ENCODE measurements around the gene SLC6A5.

The SLC6A5 gene

GRCh38 chr11:20627026-20627425 lies 27.6 kb downstream of the SLC6A5 start:
- no peak for DNase-seq

DNA sequence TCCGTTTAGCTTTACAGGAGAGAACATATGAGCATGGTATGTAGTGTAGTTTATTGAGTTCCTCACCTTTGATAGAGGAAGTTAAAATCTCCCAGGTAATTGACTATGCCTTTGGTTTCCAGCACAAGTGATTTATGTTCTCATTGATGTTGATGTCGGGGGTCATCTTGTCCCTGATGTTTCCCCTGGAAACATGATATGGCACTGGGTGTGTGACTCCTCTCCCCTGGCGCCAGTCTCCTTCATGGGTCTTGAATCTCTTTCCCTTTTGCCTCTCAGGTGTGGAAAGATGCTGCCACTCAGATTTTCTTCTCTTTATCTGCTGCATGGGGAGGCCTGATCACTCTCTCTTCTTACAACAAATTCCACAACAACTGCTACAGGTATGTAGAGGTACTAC lies 28.3 kb downstream of the SLC6A5 start:
- no peak for DNase-seq

DNA sequence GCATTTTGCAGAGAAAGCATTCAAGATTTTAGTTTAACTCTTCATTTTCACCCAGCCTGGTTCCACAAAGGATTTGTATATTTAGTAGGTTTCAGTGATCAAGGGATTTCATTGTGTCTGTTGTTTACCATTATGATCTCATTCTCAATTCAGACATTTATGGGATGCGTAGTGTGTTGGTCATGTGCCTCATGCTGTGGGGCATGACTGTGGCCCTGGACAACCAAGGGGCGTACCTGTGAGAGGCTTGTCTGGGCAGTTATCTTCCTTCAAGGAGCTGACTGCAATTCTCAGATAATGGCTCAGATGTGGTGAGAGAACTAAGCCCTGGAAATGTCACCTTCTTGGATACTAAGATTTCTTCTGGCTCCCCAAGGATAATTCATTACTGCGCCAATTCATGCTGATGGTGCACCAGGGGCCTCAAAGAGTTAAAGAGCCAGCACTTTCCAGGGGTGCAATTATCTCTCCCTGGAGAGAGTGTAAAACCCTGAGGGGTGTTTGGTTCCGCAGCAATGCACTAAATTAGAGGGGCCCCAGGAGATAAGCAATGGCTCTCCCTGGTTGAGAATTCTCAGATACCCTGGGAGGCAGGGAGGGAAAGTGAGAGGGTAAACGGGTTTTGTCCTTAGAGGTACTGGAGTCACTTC lies 32.2 kb downstream of the SLC6A5 start:
- DNase-seq: no peak

DNA sequence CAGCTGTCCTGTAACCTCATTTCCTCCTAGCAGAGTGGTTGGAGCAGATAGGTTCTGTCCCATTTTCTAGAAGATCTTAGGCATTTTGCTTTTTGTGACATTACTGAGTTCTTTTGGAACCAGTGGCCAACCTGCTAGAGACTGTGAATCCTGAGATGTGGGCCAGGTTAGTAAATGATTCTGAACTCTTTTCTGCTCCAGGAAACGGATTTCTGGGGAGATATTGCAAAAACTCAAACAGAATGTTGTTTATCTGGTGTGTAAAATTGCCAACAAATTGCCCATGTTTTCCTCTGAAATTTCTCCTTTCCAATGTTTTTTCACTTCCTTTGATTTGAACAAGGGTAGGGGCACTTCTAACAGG lies 32.7 kb downstream of the SLC6A5 start:
- no peak for DNase-seq

DNA sequence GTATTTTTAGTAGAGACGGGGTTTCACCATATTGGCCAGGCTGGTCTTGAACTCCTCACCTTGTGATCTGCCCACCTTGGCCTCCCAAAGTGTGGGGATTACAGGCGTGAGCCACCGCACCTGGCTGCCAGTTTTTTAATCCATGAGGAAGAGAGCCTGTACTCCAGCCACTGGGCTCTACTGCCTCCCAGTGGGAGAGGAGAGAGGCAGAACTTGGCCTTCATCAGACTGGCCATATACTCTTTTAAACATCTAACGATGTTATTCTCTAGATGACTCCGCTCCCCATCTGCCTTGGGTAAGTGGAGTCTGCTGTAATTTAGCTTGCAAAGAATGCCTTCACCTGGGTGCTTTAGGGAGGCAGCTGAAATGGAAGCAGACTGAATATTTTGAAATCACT lies 34.6 kb downstream of the SLC6A5 start:
- DNase-seq: no peak

GRCh38 chr11:20634781-20635180 lies 35.4 kb downstream of the SLC6A5 start:
- no peak for DNase-seq

DNA sequence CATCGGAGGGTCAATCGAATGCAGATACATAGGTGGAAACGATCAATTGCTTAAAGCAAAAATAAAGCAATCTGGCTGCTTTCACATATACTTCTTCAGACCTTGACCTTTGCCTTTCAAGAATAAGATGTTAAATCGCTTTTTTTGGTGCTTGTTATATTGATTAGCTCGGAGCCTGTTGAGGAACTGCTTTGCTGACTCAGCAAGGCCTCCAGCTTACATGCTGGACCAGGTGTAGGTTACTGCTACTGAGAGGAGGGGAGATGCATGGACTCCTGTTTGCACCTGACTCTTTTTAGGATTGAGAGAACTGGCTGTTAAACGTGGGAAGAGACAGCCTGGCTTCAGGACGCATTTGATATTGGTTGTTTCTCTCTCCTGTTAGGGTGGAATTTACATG lies 38.7 kb downstream of the SLC6A5 start:
- no peak for DNase-seq

DNA sequence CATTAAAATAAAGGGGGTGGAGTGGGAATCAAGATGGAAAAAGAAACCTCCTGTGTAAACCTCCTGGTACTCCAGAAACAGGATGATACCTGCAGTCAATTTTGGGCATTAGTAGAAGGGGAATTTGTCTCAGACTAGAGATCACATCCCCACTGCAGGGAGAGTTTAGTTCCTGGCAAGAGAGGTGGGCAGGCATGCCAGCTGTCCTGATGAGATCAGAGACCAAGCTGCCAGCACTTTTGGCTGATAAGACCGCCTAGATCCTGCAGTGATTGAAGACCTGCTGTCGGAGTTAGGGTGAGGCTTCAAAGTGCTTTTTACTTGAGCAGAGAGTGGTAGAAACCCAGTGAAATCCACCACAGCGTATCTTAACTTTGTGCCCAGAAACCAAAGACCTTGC lies 40.3 kb downstream of the SLC6A5 start:
- DNase-seq: no peak

DNA sequence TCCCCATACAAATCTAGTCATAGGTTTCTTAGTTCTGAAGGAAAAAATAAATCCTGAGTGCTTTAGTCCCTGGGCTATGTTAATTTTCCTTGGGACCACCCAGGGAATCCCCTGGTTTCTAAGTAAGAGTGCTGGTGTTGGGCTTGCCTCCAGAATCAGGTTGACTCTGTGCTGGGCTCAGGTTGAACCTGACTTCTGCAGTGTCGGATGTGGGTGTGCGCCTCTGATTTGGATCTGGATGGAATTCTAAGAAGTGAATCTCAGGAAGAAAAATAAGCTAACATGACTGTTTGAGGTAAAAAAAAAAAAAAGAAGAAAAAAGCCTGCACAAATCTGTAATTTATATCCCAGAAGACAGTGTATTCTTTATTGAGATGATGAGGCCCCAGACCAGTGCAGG lies 41.0 kb downstream of the SLC6A5 start:
- DNase-seq: no peak

DNA sequence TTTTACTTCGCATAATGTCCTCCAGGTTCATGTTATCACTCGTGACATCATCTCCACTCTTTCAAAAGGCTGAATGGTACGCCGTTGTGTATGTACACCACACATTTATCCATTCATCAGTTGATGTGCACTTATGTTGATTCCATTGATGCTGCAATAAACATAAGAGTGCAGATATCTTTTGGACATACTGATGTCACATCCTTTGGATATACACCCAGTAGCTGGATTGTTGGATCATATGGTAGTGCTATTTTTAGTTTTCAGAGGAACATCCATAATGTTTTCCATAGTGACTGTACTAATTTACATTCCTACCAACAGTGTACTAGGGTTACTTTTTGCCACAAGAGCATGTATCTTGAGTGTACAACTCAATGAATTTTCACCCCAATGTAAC lies 45.0 kb downstream of the SLC6A5 start:
- no peak for DNase-seq

- DNase-seq: peak; percentile 36
Observed at GRCh38 chr11:20647976-20648565, 48.7 kb downstream of the SLC6A5 start.

DNA sequence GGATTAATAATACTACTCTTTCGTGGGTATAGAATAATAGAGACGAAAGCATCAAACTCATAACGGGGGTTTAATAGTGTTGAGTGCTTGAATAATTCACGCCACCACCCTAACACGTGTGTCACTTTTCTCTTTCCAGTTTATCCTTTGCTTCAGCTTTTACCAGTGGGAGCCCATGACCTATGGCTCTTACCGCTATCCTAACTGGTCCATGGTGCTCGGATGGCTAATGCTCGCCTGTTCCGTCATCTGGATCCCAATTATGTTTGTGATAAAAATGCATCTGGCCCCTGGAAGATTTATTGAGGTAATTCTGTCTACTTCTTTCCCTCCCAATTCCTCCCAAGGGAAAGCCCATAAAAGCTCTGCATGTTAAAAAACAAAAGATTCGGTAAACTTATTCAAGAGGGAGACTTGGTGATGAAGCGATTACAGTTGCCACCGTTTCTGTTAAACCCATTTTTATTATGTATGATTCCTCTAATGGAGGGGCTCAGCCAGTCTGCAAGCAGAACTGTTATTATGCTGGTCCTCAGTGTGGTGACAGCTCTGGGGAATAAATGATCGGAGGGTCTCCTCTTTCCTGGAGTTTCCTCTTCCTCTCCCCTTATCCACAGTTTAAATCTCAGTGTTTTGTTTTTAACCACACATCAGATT lies 52.9 kb downstream of the SLC6A5 start:
- no peak for DNase-seq

DNA sequence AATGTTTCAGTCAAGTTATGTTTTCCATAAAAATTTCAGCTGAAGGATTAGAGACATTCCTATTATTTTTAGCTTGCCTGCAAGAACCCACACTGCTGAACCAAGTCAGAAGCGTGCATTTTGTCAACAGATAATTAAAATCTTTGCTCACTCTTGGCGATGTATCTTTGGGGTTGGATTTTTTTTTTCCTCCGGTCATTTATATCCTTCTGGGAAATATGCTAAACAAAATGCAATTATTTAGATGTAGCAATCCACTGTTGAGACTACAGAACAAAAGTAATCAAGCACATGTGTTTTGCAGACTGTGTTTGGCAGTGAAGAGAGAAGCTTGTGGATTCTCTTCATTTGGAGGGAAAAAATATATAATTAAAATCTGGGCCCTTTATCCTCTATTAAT lies 54.6 kb downstream of the SLC6A5 start:
- no peak for DNase-seq

GRCh38 chr11:20656901-20657300 lies 57.5 kb downstream of the SLC6A5 start:
- no peak for DNase-seq

DNA sequence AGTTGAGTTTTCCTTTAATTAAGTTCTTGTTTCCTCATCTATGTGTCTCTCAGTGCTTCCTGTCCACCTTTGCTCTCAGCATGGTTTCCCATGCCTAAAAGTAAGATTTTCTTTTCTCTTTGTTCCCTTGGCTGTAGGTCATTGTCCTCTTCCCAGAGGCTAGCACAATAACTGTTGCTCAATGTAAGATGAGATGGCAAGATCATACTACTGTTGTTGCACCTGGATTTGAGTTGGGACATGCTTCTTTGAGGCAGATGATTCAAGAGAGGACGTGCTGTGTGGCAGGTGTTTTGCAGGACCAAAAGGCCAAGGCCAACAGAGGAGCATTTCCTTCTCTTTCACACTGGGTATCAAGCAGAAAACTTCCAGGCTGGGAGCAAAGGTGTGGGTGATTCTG lies 58.7 kb downstream of the SLC6A5 start:
- no peak for DNase-seq

DNA sequence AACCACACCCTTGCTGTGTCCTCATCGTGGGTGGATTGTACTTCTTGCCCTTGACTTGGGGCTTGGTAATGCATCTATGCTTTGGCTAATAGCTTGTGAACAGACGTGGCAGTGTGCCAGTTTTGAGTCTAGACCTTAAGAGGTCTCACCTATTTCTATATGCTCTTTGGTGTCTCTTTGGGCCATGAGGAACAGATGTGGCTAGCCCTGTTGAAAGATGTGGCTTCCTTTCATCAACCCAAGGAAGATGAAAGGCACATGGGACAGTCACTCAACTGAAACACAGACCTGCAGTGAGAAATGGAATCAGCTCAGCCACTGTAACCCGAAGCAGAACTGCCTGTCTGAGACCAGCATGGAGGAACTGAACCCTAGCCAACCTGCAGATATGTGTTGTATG lies 62.0 kb downstream of the SLC6A5 start:
- DNase-seq: no peak

DNA sequence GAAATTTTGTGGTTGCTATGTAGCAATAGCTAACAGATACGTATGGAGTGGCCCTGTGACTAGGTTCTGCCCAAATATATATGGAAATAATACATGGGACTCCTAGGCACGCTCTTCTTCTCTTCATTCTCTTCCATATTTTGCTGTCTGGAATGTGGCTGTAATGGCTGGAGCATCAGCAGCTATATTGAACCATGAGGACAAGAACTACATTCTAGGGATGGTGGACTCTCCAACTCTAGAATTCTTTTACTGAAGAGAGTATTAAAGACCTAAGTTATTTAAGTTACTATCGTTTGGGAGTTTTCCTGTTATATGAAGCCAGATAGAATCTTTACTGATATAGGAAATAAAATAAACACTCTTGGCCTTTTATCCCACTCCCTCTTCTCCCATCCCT lies 62.4 kb downstream of the SLC6A5 start:
- no peak for DNase-seq

DNA sequence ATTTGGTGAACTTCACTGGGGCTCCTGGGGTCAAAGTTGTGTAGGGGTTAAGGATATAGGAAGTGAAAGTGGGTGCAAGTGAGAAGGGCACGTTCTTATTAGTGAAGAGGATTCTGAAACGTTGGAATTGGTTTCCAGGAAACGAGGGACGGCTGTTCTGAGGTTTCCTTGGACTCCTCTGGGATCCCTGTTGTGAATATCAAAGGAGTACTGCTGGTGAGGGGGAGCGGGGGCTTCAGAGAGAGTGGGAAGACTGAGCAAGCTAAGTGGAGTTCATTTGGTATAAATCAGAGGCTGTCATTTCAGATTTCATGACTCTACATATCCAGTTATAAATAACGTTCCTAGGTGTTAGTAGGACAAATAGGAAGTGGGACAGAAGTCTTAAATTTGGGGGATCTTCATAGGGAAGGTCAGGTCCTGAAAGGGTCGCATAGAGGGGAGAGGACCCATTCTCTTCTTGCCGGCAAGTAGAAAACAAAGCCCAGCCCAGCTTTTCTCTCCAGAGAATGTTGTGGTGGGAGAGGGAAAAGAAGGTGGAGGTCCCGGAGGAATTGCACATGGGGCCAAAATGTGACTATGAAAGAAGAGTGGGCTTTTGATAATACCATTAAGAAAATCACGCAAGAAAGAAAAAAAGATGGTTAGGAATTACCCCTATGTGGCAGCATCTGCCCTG lies 68.9 kb downstream of the SLC6A5 start:
- DNase-seq: no peak

GRCh38 chr11:20668844-20669819 lies 69.7 kb downstream of the SLC6A5 start, which contains the start of gene NELL1:
NELL1 (plus strand) TSS chr11:20669586.
- no peak for DNase-seq

DNA sequence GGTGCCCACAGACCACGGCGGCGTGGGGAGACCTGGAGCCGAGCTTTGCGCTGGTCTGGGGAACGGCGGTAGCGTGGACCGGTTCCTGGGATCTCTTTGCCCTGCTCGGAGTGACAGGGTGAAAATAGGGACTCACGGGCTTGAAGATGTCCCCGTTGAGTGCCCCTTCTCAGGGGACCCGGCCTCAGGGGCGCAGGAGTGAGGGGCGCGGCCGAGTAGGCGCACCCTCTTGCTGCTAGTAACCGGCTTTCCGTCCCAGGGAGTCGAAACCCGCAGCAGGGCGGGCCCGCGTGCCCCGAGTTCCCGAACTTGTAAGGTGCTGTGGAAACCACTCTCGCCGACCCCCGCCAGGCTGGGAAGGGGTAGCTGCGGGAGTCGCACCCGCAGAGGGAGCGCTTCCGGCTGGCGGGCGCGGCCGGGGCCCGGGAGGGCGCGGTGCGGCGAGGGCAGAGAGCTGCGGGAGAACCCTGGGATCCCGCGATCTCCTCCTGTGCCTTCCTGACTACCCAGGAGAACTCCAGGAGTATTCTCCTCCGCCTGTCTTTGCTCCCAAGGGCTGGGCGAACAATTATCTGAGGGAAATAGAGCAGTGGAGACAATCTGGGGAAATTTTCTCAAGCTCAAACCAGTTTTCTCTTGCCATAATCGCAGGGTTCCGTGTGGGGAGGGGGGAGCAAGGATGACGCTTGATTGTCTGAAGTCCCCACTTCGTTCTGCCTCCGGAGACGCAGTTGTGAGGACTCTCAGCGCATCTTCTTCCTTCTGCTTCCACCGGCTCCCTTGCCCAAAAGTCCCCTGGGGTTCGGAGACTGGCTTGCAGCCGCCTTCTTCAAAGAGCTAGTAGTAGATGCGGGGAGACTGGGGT lies 70.6 kb downstream of the SLC6A5 start:
- DNase-seq: no peak

- no peak for DNase-seq
Observed at GRCh38 chr11:20670932-20671403, 71.6 kb downstream of the SLC6A5 start.

Measured in CD4-positive, alpha-beta T cell treated with Interleukin-6 for 4 hours (primary cell).